NCI-H446 (cell line): ENCODE results near the gene SLC9A3.
"Not testable (repeated sequence)": the region's sequence is repeated elsewhere in the genome, so short reads cannot be mapped to it uniquely, and the experiment has no call there.

ENCODE experiments used
- DNase-seq, 2 experiments: peaks; one replicate each; lab custom pipeline; 2025; lab: John Stamatoyannopoulos, UW

Gene SLC9A3

DNA sequence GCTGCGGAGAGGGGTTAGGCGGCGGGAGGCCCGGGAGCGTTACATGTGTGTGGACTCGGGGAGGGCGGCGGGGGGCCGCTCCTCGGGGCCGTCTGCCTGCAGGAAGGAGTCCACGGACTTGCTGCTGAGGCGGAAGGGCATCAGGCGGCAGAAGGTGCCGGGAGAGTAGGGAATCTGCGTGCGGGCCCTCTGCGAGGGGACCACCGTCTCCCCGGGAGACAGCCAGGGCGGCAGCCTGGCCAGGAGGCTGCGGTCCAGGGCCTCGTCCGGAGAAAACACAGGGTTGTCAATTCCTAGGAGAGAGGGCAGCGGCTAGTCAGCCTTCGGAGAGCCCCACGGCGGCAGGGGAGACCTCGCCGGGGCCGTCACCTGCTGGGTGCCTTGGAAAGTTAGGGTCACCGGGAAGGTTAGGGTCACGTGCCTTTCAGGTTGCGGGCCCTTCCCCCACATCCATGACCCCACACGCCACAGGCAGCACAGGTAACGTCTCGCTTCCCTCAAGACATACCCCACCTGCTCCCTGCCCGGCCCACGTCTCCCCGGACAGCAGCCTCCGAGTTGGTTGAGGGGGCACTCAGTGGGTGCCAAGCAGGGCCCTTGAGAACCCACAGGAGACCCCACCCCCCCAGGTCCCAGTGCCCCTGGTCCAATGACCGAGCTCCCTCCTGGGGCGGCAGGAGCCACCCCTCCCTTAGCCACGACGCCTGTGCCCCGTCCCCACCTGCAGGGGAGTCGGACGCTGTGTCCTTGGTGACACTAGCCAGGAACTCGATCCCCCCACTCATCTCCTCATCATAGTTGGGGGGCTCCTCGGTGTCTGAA, 49.2 kb downstream of the SLC9A3 start:
- no peak for DNase-seq

GRCh38 chr5:474232-474839, 49.9 kb downstream of the SLC9A3 start:
- DNase-seq = not testable (repeated sequence)

DNA sequence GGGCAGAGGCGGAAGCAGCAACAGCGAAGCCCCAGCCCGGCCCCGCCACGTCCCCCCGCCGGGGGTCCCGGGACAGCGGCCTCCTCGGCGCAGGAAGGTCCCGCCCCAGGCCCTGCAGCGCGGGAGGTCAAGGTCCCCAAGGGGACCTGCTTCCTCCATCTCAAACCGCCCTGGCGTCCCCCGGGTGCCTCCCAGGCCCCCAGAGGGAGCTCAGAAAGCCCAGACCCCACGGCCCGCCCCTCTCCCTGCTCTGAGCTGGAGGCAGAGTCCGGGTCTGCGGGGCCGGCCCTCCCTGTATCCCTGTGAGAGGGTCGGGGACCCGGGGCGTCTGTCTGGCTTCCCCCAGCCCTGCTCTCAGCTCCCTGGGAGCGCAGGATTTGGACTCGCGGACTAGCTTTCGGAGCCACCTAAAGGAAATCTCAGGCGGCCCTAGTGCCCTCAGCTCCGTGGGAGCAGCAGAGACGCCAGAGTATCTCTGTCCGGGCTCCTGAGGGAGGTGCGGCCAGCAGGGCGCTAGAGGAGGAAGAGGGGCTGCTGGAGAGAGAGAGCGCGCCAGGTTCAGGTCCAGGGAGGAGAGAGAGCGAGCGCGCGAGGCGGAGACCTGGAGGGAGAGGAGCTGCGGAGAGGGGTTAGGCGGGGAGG, 50.6 kb downstream of the SLC9A3 start:
- peak in 1 of 2 experiments; percentile 56 for DNase-seq

DNA sequence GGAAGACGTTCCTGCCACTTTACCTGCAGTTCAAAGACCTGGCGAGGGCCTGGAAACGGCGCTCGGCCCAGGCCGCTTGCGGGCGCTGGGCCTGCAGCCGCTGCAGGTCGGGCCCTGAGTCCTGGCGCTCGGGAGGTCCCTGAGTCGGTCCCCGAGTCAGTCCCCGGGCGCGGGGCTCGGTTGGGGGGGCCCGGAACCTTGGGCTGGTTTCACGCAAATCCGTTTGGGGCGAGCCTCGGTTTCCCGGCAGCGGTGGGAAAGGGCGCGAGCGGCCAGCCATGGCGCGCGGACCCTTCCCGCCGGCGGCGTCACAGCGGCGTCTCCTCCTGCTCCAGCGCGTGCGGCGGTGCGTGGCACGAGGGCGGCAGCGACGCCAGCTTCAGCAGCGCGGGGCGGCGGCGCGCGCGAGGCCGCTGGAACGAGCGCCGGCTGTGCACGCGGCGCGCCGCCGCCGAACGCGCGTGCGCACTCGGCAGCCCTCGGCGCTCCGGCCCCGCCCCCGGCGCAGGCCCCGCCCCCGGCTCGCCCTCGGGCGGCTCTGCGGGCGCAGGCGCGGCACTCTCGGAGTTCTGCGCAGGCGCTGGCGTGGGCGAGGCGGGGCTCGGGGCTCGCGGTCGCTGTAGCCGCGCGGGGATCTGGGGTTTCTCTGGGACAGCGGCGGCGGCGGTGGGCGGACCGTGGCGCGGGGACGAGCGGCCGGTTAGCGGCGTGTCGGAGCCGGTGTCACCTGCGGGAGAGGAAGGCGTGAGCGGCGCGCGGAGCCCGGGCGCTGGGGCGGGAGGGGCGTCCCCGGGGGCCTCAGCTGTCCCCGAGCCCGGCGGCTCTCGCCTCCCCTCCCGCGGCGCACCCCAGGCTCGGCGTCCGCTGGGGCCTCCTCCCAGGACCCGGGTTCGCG, 51.3 kb downstream of the SLC9A3 start:
- DNase-seq = peak; percentile 71 to 97

- DNase-seq = peak in 1 of 2 experiments; percentile 21
Observed at GRCh38 chr5:472076-472655, 52.1 kb downstream of the SLC9A3 start.

GRCh38 chr5:471750-472058, 52.5 kb downstream of the SLC9A3 start:
- DNase-seq = no peak

GRCh38 chr5:470961-471749, 53.1 kb downstream of the SLC9A3 start:
- no peak for DNase-seq

DNA sequence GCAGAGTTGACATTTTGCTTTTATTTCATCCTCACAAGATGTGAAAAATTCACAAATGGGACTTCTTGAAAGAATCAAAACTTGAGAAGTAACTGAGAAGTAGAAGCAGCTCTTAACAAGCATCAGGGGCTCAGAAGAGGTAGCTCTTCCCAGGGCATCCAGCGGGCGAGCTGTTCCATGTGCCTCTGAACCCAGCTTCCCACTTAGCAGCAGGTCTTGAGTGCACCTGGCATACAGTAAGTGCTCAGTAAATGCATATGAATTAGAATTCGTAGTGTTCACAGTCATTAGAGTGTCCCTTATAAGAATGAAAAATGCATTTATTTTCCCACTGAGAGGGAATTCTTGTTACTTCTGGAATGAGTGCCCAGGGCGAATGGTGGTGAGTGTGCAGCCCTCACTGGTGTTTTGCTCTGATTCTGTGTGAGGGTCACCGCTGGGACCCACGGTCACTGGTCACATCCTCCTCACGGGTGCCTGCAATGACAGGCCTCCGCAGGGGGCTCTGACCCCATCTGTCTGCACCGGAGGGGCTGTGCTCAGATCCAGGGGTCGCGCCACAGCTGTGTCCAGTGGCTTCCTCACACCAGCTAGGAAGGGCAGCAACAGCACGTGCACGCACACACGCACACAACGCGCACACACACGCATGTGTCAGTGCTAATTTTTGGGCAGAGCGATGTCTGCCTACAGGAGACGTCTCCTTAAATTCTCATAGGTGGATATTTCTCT, 54.3 kb downstream of the SLC9A3 start:
- DNase-seq = no peak

DNA sequence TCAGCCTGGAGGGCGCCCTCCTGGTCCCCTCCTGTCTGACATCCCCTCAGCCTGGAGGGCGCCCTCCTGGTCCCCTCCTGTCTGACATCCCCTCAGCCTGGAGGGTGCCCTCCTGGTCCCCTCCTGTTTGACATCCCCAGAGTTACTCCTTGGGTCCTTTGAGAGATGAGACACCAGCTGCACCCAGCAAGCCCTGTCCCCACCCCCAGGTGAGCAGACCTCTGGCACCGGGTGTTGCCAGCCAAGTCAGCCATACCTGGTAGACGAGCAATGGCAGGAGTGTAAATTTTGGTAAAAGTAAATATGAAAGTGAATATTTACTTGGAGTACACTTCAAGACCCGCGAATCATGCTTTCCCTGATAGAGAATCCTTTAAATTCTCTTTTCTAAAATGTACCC, 55.8 kb downstream of the SLC9A3 start:
- DNase-seq = no peak

- no peak for DNase-seq
Observed at GRCh38 chr5:466661-467310, 57.5 kb downstream of the SLC9A3 start.

GRCh38 chr5:465591-466403, 58.5 kb downstream of the SLC9A3 start:
- DNase-seq = no peak

- DNase-seq = no peak
Observed at GRCh38 chr5:464843-465590, 59.2 kb downstream of the SLC9A3 start.

- DNase-seq = no peak
Observed at GRCh38 chr5:464446-464842, 59.8 kb downstream of the SLC9A3 start.

GRCh38 chr5:463952-464351, 60.3 kb downstream of the SLC9A3 start:
- no peak for DNase-seq

- DNase-seq = no peak
Observed at GRCh38 chr5:463301-463700, 60.9 kb downstream of the SLC9A3 start.

- DNase-seq = no peak
Observed at GRCh38 chr5:462051-462481, 62.2 kb downstream of the SLC9A3 start.

GRCh38 chr5:460273-460625, 64.0 kb downstream of the SLC9A3 start:
- DNase-seq = no peak

DNA sequence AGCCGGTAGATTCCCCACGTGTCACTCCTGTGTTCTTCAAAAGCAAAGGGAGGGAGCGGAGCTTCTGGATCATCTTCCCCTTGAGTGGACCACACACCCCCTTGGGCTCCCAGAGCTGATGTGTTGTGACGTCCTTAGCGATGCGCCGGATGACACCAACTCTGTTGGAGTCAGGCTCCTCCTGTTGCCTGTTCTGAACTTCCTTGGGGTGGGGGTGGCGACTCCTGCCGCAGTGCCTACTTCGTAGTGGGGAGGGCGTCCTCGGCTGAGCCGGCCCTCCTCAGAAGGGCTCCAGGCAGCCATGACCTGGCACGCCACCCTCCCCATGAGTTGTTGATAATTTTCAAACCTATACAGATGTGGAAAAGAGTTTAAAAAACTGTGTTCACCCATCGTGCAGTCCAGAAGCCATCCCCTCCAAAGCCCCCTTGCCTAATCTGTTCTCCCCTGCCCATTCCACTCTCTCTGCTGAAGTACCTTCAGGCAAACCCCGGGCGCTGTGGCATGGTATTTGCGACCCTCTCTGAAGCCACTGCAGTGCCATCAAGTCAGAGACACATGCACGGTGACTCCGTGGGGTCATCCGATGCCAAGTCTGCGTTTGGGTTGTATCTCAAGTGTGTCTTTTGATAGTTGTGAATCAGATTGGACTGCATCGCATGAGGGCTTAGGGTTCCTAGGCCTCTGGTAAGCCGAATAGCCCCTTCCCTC, 64.5 kb downstream of the SLC9A3 start:
- DNase-seq = no peak
